Gastrocnemius medialis (tissue), 4 donors: ENCODE measurements around the gene TMCO6.
"Not testable (repeated sequence)": the region's sequence is repeated elsewhere in the genome, so short reads cannot be mapped to it uniquely, and the experiment has no call there.

Experiments used
- POLR2A ChIP-seq, 2 donors: fragments of 450-650 bp; IDR thresholded peaks; one replicate each; pipeline ENCODE4 v1.6.1; 2017; ENCODE audit warnings: antibody characterized with exemption in 2 of 2, mild to moderate bottlenecking in 2 of 2, moderate library complexity in 2 of 2
- TF ChIP-seq, protein P1 (sequence below), 5 experiments: fragments of 450-650 bp in 3 of 5; fragments of 200-600 bp in 2 of 5; sonication (generic) in 2 of 5; IDR thresholded peaks in 4 of 5; conservative IDR thresholded peaks in 1 of 5; 1 replicate in 4 of 5; 2 replicates in 1 of 5; pipeline ENCODE4 v1.5.1; 2016 to 2019; ENCODE audit warnings: antibody characterized with exemption in 5 of 5, mild to moderate bottlenecking in 3 of 5, moderate library complexity in 3 of 5

DNA sequence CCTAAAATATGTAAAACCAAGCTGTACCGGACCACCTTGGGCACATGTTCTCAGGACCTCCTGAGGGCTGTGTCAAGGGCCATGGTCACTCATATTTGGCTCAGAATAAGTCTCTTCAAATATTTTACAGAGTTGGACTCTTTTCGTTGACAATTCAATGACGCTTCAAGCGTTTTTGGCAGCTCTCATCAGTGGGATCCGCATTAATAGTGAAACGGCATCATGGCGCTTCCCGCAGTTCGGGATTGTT is 428 bp upstream of the TMCO6 start:
- TF ChIP-seq, protein P1, sequence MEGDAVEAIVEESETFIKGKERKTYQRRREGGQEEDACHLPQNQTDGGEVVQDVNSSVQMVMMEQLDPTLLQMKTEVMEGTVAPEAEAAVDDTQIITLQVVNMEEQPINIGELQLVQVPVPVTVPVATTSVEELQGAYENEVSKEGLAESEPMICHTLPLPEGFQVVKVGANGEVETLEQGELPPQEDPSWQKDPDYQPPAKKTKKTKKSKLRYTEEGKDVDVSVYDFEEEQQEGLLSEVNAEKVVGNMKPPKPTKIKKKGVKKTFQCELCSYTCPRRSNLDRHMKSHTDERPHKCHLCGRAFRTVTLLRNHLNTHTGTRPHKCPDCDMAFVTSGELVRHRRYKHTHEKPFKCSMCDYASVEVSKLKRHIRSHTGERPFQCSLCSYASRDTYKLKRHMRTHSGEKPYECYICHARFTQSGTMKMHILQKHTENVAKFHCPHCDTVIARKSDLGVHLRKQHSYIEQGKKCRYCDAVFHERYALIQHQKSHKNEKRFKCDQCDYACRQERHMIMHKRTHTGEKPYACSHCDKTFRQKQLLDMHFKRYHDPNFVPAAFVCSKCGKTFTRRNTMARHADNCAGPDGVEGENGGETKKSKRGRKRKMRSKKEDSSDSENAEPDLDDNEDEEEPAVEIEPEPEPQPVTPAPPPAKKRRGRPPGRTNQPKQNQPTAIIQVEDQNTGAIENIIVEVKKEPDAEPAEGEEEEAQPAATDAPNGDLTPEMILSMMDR (IDR thresholded peaks at IDR 0.05 in 4 of 5, conservative IDR thresholded peaks at IDR 0.05 in 1 of 5), result not testable (repeated sequence)
- TF ChIP-seq POLR2A (IDR thresholded peaks at IDR 0.05), result not testable (repeated sequence)
